AG04450 (cell line): ENCODE measurements around the gene SF3B2. TPM values are rescaled to one million over a fixed set of nuclear protein-coding genes. Genes with fewer than 3 reads are reported as not detected.

Experiments
- CTCF ChIA-PET: fragments of 300-600, 350-600 bp; formaldehyde crosslinking; extraction: SDS; loops from one replicate; lab custom pipeline; 2022; ENCODE audit warnings: antibody characterized with exemption, inconsistent platforms; lab: Charles Lee
- POLR2A ChIA-PET: fragments of 350-600 bp; formaldehyde crosslinking; extraction: SDS; loops from one replicate; lab custom pipeline; 2021; ENCODE audit warnings: antibody characterized with exemption, inconsistent platforms; lab: Yijun Ruan, JAX
- DNase-seq: peaks from one replicate; pipeline ENCODE4 v3.0.0-alpha.2; 2011; ENCODE audit warnings: low read depth, low spot score
- H3K27ac ChIP-seq: one replicate; pipeline ENCODE4 v1.5.1; 2012; ENCODE audit warnings: low read depth, low read length, control low read depth
- H3K27me3 ChIP-seq: one replicate; pipeline ENCODE4 v1.6.0; 2012; ENCODE audit warnings: low read length; ENCODE audit not compliant: control insufficient read depth, insufficient read depth
- H3K4me3 ChIP-seq: 2 replicates; pipeline ENCODE4 v1.5.1; 2011; ENCODE audit warnings: mild to moderate bottlenecking, low read depth, low read length, control low read depth
- H3K9me3 ChIP-seq: 2 replicates; pipeline ENCODE4 v1.5.1; 2012; ENCODE audit warnings: low read length; ENCODE audit not compliant: control insufficient read depth, insufficient read depth
- polyA plus RNA-seq: library from polyadenylated mRNA; depleted of rRNA; stranded (reverse); fragments of >200 nt; gene quantifications from 2 replicates; pipeline ENCODE4 v1.2.3, GENCODE V29; 2011
- TF ChIP-seq, protein P1 (sequence below): IDR thresholded peaks from 2 replicates; pipeline ENCODE4 v1.5.1; 2011; ENCODE audit warnings: low read depth, low read length, control low read depth, inconsistent platforms

SF3B2 gene
- polyA plus RNA-seq, 1 experiment: 88.2 TPM

DNA sequence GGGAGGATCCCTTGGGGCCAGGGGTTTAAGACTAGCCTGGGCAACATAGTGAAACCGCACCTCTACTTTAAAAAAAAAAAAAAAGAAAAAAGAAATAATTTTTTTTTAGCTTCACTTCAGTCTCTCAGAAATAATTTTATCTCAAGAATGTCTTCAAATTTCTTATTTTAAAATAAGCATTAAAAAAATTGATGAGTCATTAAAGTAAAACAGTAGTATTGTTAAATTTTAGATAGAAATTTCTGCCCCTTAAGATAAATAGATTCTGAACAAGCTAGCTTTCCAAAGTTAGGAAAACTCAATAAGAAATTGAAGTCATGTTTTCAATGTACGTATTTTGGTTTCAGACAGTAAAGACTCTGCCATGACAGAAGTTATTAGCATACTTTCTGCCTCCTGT, 10.2 kb downstream of the SF3B2 start:
- no peak for DNase-seq
- no peak overlapping the region for H3K27ac ChIP-seq
- ChIA-PET CTCF (interaction anchor here (0.6 to 1.4 kb wide), 3 partner anchors 8 to 18 kb away, joined by 4 to 5 read pairs (median 4); no protein-coding TSS in a partner anchor), POLR2A (no interaction called here)
- H3K4me3 ChIP-seq: no peak overlapping the region
- H3K9me3 ChIP-seq: no peaks in the 10 kb centered on the region
- H3K27me3 ChIP-seq: no peaks in the 10 kb centered on the region
- TF ChIP-seq, protein P1, sequence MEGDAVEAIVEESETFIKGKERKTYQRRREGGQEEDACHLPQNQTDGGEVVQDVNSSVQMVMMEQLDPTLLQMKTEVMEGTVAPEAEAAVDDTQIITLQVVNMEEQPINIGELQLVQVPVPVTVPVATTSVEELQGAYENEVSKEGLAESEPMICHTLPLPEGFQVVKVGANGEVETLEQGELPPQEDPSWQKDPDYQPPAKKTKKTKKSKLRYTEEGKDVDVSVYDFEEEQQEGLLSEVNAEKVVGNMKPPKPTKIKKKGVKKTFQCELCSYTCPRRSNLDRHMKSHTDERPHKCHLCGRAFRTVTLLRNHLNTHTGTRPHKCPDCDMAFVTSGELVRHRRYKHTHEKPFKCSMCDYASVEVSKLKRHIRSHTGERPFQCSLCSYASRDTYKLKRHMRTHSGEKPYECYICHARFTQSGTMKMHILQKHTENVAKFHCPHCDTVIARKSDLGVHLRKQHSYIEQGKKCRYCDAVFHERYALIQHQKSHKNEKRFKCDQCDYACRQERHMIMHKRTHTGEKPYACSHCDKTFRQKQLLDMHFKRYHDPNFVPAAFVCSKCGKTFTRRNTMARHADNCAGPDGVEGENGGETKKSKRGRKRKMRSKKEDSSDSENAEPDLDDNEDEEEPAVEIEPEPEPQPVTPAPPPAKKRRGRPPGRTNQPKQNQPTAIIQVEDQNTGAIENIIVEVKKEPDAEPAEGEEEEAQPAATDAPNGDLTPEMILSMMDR: no peak

DNA sequence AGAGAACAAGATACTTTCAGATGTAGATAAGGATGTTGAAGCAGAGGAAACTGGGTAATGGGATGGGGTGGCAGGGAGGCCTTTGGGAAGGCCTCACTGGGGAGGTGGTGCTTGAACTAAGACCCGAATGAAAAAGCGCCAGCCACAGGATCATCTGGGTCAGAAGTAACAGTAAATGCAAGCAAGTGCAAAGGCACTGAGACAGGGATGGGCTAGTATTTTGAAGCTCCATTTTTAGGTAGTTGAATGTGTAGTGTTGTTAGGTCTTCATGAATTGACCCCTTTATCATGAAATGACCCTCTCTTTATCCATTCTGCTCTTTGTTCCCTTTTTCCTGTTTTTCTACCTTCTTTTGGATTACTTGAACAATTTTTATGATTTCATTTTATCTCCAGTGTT, 11.7 kb downstream of the SF3B2 start:
- H3K27ac ChIP-seq: no peak overlapping the region
- no peaks in the 10 kb centered on the region for H3K9me3 ChIP-seq
- ChIA-PET CTCF (no interaction called here), POLR2A (interaction anchor here (1.0 kb wide), 1 partner anchor 12 kb away, joined by 3 read pairs; the partner anchor contains the start of gene SF3B2)
- no peak for DNase-seq
- H3K4me3 ChIP-seq: no peak overlapping the region
- no peaks in the 10 kb centered on the region for H3K27me3 ChIP-seq
- TF ChIP-seq, protein P1: no peak

DNA sequence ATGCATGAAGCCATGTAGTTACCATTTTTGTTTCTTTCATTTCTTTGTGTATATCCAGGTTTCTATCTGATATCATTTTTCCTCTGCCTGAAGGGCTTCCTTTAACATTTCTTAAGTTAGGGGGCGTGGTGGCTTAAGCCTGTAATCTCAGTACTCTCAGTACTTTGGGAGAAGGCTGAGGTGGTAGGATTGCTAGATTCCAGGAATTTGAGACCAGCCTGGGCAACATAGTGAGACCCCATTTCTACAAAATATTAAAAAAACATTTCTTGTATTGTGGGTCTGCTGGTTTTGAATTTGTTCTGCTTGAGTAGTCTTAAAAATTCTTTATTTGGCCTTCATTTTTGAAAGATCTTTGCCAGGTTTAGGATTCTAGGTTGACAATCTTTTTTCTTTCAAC, 12.4 kb downstream of the SF3B2 start:
- no peaks in the 10 kb centered on the region for H3K9me3 ChIP-seq
- TF ChIP-seq, protein P1: no peak
- ChIA-PET CTCF (interaction anchor here (5.3 kb wide), 1 partner anchor 11 kb away, joined by 103 read pairs; the partner anchor contains the start of gene SF3B2), POLR2A (no interaction called here)
- H3K27ac ChIP-seq: no peak overlapping the region
- no peak overlapping the region for H3K4me3 ChIP-seq
- H3K27me3 ChIP-seq: no peaks in the 10 kb centered on the region
- DNase-seq: no peak

DNA sequence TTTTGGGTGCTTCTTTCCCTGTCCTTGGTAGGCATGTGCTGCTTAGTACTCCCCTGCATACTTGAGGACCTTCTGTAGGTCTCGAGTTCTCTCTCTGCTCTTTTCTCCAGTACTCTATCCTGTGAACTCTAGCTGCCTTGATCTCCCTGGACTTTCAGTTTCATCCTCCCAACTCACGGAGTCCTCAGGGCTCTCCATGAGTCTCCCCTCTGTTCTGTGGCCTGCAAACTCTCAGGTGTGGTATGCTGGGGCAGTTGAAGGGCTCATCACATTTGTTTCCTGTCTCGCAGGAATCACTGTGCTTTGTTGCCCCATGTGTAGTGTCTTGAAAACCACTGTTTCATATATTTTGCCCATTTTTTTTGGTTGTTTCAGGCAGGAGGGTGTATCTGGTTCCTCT, 14.6 kb downstream of the SF3B2 start:
- CTCF ChIA-PET: interaction anchor here (0.7 to 5.3 kb wide), 7 partner anchors 10 to 192 kb away, joined by 3 to 103 read pairs (median 4); partner anchors contain the start of gene SF3B2
- Histone ChIP-seq H3K27me3 (no peaks in the 10 kb centered on the region), H3K9me3 (no peaks in the 10 kb centered on the region), H3K27ac (no peak overlapping the region), H3K4me3 (no peak overlapping the region)
- TF ChIP-seq, protein P1: no peak
- POLR2A ChIA-PET: interaction anchor here (1.4 kb wide), 1 partner anchor 15 kb away, joined by 5 read pairs; no protein-coding TSS in a partner anchor
- no peak for DNase-seq

DNA sequence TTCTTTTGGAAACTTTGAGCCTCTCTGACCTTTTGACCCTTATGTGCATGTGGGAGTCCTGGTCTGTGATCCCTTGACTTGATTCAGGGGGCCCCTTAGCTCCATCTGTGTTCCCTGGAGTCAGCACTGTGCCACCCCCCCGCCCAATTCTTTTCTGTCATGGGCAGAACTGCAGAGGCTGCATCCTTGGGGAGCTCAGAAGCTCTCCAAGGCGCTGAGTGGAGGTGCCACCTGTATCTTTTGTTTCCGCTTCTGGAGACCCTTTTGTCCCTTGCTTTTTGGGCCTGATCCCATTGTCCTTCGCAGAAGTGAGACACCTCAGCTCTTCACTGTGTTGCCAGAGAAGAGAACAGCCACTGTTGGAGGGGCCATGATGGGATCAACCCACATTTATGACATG, 15.5 kb downstream of the SF3B2 start:
- no peaks in the 10 kb centered on the region for H3K27me3 ChIP-seq
- no peaks in the 10 kb centered on the region for H3K9me3 ChIP-seq
- no peak for DNase-seq
- TF ChIP-seq, protein P1: no peak
- ChIA-PET CTCF (interaction anchor here (0.5 to 5.3 kb wide), 21 partner anchors 9 to 191 kb away, joined by 3 to 103 read pairs (median 4); partner anchors contain the start of genes CCDC85B and SF3B2), POLR2A (interaction anchor here (1.4 kb wide), 1 partner anchor 16 kb away, joined by 5 read pairs; no protein-coding TSS in a partner anchor)
- H3K27ac ChIP-seq: no peak overlapping the region
- H3K4me3 ChIP-seq: no peak overlapping the region
